Stomach (tissue), 9 donors: Measurements from ENCODE around the gene MYO18B. TPM values are rescaled to one million over a fixed set of nuclear protein-coding genes. Genes with fewer than 3 reads are reported as not detected.

Experiments used
- DNase-seq, 2 donors: peaks; one replicate each; pipeline versions ENCODE4 v3.0.0 to v3.0.0-alpha.2; 2013 to 2019
- H3K27ac ChIP-seq, 5 donors: fragments of 200-600 bp in 4 of 5; sonication (generic) in 4 of 5; one replicate each; pipeline ENCODE4 v1.5.1; 2013 to 2019; ENCODE audit warnings: mild to moderate bottlenecking in 1 of 5, moderate library complexity in 1 of 5
- H3K27me3 ChIP-seq, 3 donors: fragments of 200-600 bp; sonication (generic); one replicate each; pipeline ENCODE4 v1.5.1; 2017 to 2019; ENCODE audit warnings: mixed run types in 1 of 3
- H3K36me3 ChIP-seq, 4 donors: fragments of 200-600 bp; sonication (generic); 1 replicate in 3 of 4; 2 replicates in 1 of 4; pipeline ENCODE4 v1.5.1; 2016 to 2019
- H3K4me1 ChIP-seq, 4 donors: fragments of 200-600 bp; sonication (generic); one replicate each; pipeline ENCODE4 v1.5.1; 2016 to 2019
- H3K4me3 ChIP-seq, 4 donors: fragments of 200-600 bp; sonication (generic) in 3 of 4; one replicate each; pipeline ENCODE4 v1.5.1; 2016 to 2019; ENCODE audit warnings: mild to moderate bottlenecking in 1 of 4
- H3K9me3 ChIP-seq, 4 donors: fragments of 200-600 bp; sonication (generic); one replicate each; pipeline ENCODE4 v1.5.1; 2016 to 2019
- EP300 ChIP-seq: sonication (generic); formaldehyde crosslinking; IDR thresholded peaks from one replicate; pipeline ENCODE4 v1.6.1; 2017; ENCODE audit warnings: antibody characterized with exemption
- POLR2A ChIP-seq, 4 donors: fragments of 450-650 bp; IDR thresholded peaks; one replicate each; pipeline ENCODE4 v1.6.1; 2016; ENCODE audit warnings: antibody characterized with exemption in 4 of 4, control low read depth in 2 of 4, mild to moderate bottlenecking in 1 of 4, moderate library complexity in 1 of 4
- POLR2AphosphoS5 ChIP-seq, 3 donors: sonication (generic); formaldehyde crosslinking; IDR thresholded peaks; one replicate each; pipeline ENCODE4 v1.6.1; 2016; ENCODE audit warnings: antibody characterized with exemption in 3 of 3
- WGBS, 5 donors: extraction: QIAGEN DNeasy Blood & Tissue Kit in 3 of 5; methylation state at CpG; one replicate each; pipeline versions ENCODE4 v1.1.5 to v1.1.7; 2013 to 2018; 5-methylcytosine and 5-hydroxymethylcytosine counted together
- intact Hi-C: fragments of 100-400 bp; cut with DNase I; formaldehyde crosslinking; loops from one replicate; pipeline ENCODE4 v1.15.1; 2023; ENCODE audit warnings: low total_unique reads
- polyA plus RNA-seq, 3 donors: library from polyadenylated mRNA; stranded (reverse); fragments of 200-250 nt; gene quantifications; one replicate each; pipeline ENCODE4 v1.2.3, GENCODE V29; 2013
- total RNA-seq, 5 donors: library from RNA; depleted of rRNA; stranded (reverse); fragments of >200 nt; gene quantifications; one replicate each; pipeline versions ENCODE4 v1.1.0 to v1.2.3, GENCODE V29; 2014 to 2016
- TF ChIP-seq, protein P1 (sequence below), 7 experiments: fragments of 450-650 bp in 4 of 7; fragments of 200-600 bp in 3 of 7; sonication (generic) in 3 of 7; IDR thresholded peaks; one replicate each; pipeline ENCODE4 v1.5.1; 2016 to 2019; ENCODE audit warnings: antibody characterized with exemption in 7 of 7, control low read depth in 2 of 7, mild to moderate bottlenecking in 1 of 7
- donor health status: healthy with polysubstance abuse.
- donor health status: Bipolar disorder and iron deficiency.
- donor health status: healthy.

MYO18B gene
- total and polyA plus RNA-seq, 8 donors, result 0.31 to 7.6 (median 0.92) TPM; not detected in 1

DNA sequence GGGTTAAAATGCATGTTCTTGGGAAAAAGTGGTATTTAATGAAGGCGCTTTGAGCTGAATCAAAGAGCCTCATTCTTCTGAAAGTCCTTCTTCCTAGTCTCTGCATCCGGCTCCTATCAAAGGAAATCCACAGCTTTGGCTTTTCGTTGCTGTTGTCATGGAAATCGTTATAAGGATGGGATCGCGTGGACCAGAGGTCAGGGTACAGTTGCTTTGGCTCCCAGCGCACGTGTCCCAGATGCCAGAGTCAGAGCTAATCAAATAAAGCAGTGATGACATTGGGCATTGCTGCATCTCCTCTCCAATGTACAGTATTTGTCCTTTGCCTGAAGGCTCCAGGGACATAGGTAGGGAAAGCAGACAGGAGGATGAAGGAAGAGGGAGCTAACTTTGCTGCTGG is 181.9 kb downstream of the MYO18B start:
- DNase-seq, result peak in 1 of 2 donors; percentile 31
- H3K9me3 ChIP-seq, result peaks cover 0 to 9% (median 0%) of the 10 kb centered on the region in 4 donors
- WGBS, 5 donors, result 46 to 61% (median 52%) methylated on average over 8 of the region's 8 CpGs
- peaks cover 0 to 60% (median 10%) of the 10 kb centered on the region in 3 donors for H3K27me3 ChIP-seq
- H3K4me1 ChIP-seq, result no peaks in the 10 kb centered on the region
- TF ChIP-seq POLR2A (IDR thresholded peaks at IDR 0.05) (no peak), EP300 (no peak), POLR2AphosphoS5 (IDR thresholded peaks at IDR 0.05) (no peak)
- TF ChIP-seq, protein P1, sequence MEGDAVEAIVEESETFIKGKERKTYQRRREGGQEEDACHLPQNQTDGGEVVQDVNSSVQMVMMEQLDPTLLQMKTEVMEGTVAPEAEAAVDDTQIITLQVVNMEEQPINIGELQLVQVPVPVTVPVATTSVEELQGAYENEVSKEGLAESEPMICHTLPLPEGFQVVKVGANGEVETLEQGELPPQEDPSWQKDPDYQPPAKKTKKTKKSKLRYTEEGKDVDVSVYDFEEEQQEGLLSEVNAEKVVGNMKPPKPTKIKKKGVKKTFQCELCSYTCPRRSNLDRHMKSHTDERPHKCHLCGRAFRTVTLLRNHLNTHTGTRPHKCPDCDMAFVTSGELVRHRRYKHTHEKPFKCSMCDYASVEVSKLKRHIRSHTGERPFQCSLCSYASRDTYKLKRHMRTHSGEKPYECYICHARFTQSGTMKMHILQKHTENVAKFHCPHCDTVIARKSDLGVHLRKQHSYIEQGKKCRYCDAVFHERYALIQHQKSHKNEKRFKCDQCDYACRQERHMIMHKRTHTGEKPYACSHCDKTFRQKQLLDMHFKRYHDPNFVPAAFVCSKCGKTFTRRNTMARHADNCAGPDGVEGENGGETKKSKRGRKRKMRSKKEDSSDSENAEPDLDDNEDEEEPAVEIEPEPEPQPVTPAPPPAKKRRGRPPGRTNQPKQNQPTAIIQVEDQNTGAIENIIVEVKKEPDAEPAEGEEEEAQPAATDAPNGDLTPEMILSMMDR (IDR thresholded peaks at IDR 0.05), result no peak
- H3K27ac ChIP-seq, result no peak overlapping the region
- no peak overlapping the region for H3K4me3 ChIP-seq
- intact Hi-C loops, result loop anchor here (10.0 kb wide), 1 partner anchor 61 kb away; no protein-coding TSS in a partner anchor
- no peaks in the 10 kb centered on the region for H3K36me3 ChIP-seq

DNA sequence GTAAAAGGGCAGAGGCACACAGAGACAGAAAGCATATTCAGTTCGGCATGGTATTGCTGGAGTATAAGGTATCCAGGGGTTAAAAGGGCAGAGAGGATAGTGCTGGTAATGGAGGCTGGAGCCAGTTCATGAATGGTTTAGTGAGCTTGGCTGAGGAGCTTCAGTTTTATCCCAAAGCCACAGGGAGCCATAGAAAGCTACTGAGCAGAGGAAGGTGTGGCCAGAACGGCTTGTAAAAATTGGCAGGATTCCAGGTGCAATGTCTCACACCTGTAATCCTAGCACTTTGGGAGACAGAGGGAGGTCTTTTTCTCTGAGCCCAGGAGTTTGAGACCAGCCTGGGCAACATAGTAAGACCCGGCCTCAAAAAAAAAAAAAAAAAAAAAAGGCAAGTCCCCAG is 186.1 kb downstream of the MYO18B start:
- H3K27me3 ChIP-seq, result peaks cover 0 to 63% (median 12%) of the 10 kb centered on the region in 3 donors

DNA sequence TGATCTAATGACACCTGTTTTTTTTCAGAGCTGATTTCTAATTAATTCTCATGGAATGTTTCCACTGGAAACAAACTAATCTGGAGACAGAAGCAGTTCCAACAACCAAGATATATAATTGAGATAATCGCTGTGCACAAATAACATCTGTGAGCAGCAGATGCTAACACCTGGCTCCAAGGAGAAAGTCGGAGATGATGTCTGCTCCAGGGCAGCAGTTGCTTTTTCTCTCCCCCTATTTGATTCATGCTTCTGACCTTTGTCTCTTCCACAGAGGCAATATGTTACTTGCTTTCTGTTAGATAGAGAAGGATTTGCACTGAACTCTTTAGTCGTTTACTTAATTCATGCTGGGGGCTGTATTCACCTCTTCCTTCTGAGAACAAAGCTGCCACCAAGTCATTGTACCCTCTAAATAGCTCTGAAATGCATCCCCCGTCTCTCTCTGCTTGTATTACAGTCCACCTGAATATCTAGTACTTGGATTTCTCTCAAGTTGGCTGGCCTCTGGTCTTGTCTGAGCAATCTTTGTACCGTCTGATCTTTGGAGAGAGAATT is 187.4 kb downstream of the MYO18B start:
- peaks cover 0 to 13% (median 5%) of the 10 kb centered on the region in 4 donors for H3K9me3 ChIP-seq
- H3K27ac ChIP-seq, result no peak overlapping the region
- intact Hi-C loops, result loop anchor here (10.0 kb wide), 1 partner anchor 55 kb away; no protein-coding TSS in a partner anchor
- no peak overlapping the region for H3K4me3 ChIP-seq
- no peaks in the 10 kb centered on the region for H3K4me1 ChIP-seq
- H3K27me3 ChIP-seq, result peaks cover 0 to 53% (median 4%) of the 10 kb centered on the region in 3 donors
- TF ChIP-seq EP300, result no peak
- TF ChIP-seq, protein P1 (IDR thresholded peaks at IDR 0.05), result no peak
- TF ChIP-seq POLR2AphosphoS5 (IDR thresholded peaks at IDR 0.05), result no peak
- TF ChIP-seq POLR2A (IDR thresholded peaks at IDR 0.05), result no peak
- DNase-seq, result no peak
- H3K36me3 ChIP-seq, result no peaks in the 10 kb centered on the region
- 40 to 53% (median 51%) methylated on average over 5 of the region's 5 CpGs for WGBS, 5 donors

More for the DNA sequence above, 186.1 kb downstream of the MYO18B start:
- peaks cover 0 to 11% (median under 1%) of the 10 kb centered on the region in 4 donors for H3K9me3 ChIP-seq
- DNase-seq, result no peak
- no peak for TF ChIP-seq EP300
- no peak for TF ChIP-seq POLR2AphosphoS5 (IDR thresholded peaks at IDR 0.05)
- TF ChIP-seq, protein P1 (IDR thresholded peaks at IDR 0.05), result no peak
- TF ChIP-seq POLR2A (IDR thresholded peaks at IDR 0.05), result no peak
- H3K4me3 ChIP-seq, result no peak overlapping the region
- intact Hi-C loops, result loop anchor here (10.0 kb wide), 1 partner anchor 57 kb away; no protein-coding TSS in a partner anchor
- 57 to 78% (median 66%) methylated on average over 3 of the region's 3 CpGs for WGBS, 5 donors
- no peaks in the 10 kb centered on the region for H3K4me1 ChIP-seq
- no peaks in the 10 kb centered on the region for H3K36me3 ChIP-seq
- no peak overlapping the region for H3K27ac ChIP-seq

DNA sequence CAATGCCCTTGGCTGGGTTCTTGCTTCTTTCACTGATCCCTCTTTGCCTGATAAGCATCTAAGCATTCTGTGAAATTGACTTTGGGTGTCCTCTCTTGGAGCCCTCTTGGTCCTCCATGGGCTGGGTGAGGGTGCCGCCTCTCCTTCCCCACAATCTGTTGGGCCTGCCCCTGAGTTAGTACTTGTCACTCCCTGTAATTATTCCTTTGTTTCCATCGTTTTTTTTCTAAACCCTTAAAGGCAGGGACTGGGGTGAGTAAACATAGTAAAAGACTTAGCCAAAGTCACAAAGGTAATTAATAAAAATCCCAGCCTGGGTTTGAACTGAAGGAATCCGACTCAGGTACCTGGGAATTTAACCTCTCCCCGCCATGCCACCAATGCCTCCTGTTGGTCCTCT is 188.1 kb downstream of the MYO18B start:
- WGBS, 5 donors, result 45 to 64% (median 53%) methylated on average over 4 of the region's 4 CpGs
- peaks cover 0 to 13% (median 5%) of the 10 kb centered on the region in 4 donors for H3K9me3 ChIP-seq
- no peaks in the 10 kb centered on the region for H3K36me3 ChIP-seq
- peaks cover 0 to 49% (median 4%) of the 10 kb centered on the region in 3 donors for H3K27me3 ChIP-seq
- intact Hi-C loops, result no loop called here
- no peak overlapping the region for H3K27ac ChIP-seq
- no peak overlapping the region for H3K4me3 ChIP-seq
- DNase-seq, result no peak
- TF ChIP-seq, protein P1 (IDR thresholded peaks at IDR 0.05), result no peak
- TF ChIP-seq EP300 (no peak), POLR2A (IDR thresholded peaks at IDR 0.05) (no peak)
- no peaks in the 10 kb centered on the region for H3K4me1 ChIP-seq
